ENCODE results near the gene AQP7.
"Not testable (repeated sequence)": the region's sequence is repeated elsewhere in the genome, so short reads cannot be mapped to it uniquely, and the experiment has no call there.

DNA sequence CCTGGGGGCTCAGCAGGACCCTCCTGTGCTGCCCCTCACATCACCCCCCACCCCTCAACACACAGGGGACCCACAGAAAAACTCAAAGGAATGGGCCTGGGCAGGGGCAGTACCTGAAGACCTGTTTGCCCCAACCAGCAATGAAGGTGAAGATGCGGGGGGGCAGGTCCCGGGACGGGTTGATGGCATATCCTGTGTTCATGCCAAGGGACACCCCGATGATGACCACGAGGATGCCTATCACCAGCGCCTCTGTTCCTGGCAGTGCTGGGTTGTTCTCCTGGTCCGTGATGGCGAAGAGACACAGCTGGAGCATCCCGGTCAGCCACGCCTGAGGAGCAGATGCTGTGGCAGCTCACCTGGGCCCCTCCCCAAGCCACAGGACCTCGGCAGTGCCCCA, 16.8 kb downstream of the AQP7 start:
- TF ChIP-seq POLR2A (IDR thresholded peaks at IDR 0.05): not testable (repeated sequence)
- TF ChIP-seq, protein P1, sequence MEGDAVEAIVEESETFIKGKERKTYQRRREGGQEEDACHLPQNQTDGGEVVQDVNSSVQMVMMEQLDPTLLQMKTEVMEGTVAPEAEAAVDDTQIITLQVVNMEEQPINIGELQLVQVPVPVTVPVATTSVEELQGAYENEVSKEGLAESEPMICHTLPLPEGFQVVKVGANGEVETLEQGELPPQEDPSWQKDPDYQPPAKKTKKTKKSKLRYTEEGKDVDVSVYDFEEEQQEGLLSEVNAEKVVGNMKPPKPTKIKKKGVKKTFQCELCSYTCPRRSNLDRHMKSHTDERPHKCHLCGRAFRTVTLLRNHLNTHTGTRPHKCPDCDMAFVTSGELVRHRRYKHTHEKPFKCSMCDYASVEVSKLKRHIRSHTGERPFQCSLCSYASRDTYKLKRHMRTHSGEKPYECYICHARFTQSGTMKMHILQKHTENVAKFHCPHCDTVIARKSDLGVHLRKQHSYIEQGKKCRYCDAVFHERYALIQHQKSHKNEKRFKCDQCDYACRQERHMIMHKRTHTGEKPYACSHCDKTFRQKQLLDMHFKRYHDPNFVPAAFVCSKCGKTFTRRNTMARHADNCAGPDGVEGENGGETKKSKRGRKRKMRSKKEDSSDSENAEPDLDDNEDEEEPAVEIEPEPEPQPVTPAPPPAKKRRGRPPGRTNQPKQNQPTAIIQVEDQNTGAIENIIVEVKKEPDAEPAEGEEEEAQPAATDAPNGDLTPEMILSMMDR (IDR thresholded peaks at IDR 0.05): not testable (repeated sequence)

Data from esophagus squamous epithelium (tissue), 4 donors.